ENCODE results near the gene DGCR2. TPM values are rescaled to one million over a fixed set of nuclear protein-coding genes. Genes with fewer than 3 reads are reported as not detected.

The DGCR2 gene
- total and polyA plus RNA-seq, 3 donors from 2014 or later, result 64.6 to 106 (median 89.5) TPM

Small RNA genes lying within 50 kb of the gene (small RNA-seq; reads per million reads assigned to genes)
- gene RF00019, result 0 reads per million in 2 donors

Other genes with a start within 250 kb of the DGCR2 start
- 10 to 100 TPM in 1 of 2 donors, 1 to 10 TPM in 1; 9.8 to 21.7 TPM for gene DGCR6, start 216.1 kb downstream of the DGCR2 start, total RNA-seq
- 11.0 TPM for gene DGCR6, start 216.1 kb downstream of the DGCR2 start, polyA plus RNA-seq (ENCODE audit: insufficient read depth, low read depth, low replicate concordance)
- 1 to 10 TPM; 5.6 to 7.4 TPM for gene PRODH, start 186.1 kb downstream of the DGCR2 start, total RNA-seq
- 3.2 TPM for gene PRODH, start 186.1 kb downstream of the DGCR2 start, polyA plus RNA-seq (ENCODE audit: insufficient read depth, low read depth, low replicate concordance)
- gene TSSK2, start 8.9 kb upstream of the DGCR2 start, total RNA-seq, result 100 to 1,000 TPM in 1 of 2 donors, 10 to 100 TPM in 1; 66.0 to 188 TPM
- gene TSSK2, start 8.9 kb upstream of the DGCR2 start, polyA plus RNA-seq (ENCODE audit: insufficient read depth, low read depth, low replicate concordance), result 205 TPM
- 10 to 100 TPM; 27.4 to 38.0 TPM for gene ESS2, start 22.2 kb upstream of the DGCR2 start, total RNA-seq
- gene ESS2, start 22.2 kb upstream of the DGCR2 start, polyA plus RNA-seq (ENCODE audit: insufficient read depth, low read depth, low replicate concordance), result 42.9 TPM
- 10 to 100 TPM; 15.3 to 16.0 TPM for gene GSC2, start 27.9 kb upstream of the DGCR2 start, total RNA-seq
- 2.3 TPM for gene GSC2, start 27.9 kb upstream of the DGCR2 start, polyA plus RNA-seq (ENCODE audit: insufficient read depth, low read depth, low replicate concordance)
- 10 to 100 TPM; 61.7 to 64.9 TPM for gene SLC25A1, start 56.3 kb upstream of the DGCR2 start, total RNA-seq
- gene SLC25A1, start 56.3 kb upstream of the DGCR2 start, polyA plus RNA-seq (ENCODE audit: insufficient read depth, low read depth, low replicate concordance), result 56.0 TPM
- 10 to 100 TPM; 46.6 to 54.4 TPM for gene CLTCL1, start 169.3 kb upstream of the DGCR2 start, total RNA-seq
- gene CLTCL1, start 169.3 kb upstream of the DGCR2 start, polyA plus RNA-seq (ENCODE audit: insufficient read depth, low read depth, low replicate concordance), result 107 TPM